IPS-18c (cell line): ENCODE data around the gene KRTAP1-3.
"Not testable (repeated sequence)": the region's sequence is repeated elsewhere in the genome, so short reads cannot be mapped to it uniquely, and the experiment has no call there.

Experiments
- H3K4me3 ChIP-seq: 2 replicates; pipeline ENCODE4 v1.7.0; 2013; ENCODE audit warnings: low read depth, mild to moderate bottlenecking, low read length, moderate library complexity; ENCODE audit not compliant: insufficient read depth
- H3K9me3 ChIP-seq: one replicate; pipeline ENCODE4 v1.6.1; 2013; ENCODE audit warnings: mild to moderate bottlenecking, low read length, moderate library complexity; ENCODE audit not compliant: control insufficient read depth, insufficient read depth

KRTAP1-3 gene

DNA sequence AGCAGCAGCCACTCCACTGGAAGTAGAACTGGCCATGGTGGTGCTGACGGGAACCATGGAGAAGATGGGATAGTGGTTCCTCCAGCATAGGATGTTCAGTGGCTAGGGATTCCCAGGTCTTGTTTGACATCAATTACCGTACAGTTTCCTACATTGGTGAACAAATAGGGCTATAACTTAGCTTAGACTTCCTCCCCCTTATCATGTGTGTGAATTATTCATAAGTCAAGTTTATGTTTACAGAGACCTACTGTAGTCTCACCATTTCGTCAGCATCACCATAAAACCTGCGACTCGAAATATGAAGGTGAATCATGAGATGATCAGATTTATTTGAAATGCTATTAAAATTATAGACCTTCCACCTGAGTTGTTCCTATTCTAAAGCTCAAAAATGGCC, 24.1 kb upstream of the KRTAP1-3 start:
- Histone ChIP-seq H3K9me3 (no peaks in the 10 kb centered on the region), H3K4me3 (no peak overlapping the region)

DNA sequence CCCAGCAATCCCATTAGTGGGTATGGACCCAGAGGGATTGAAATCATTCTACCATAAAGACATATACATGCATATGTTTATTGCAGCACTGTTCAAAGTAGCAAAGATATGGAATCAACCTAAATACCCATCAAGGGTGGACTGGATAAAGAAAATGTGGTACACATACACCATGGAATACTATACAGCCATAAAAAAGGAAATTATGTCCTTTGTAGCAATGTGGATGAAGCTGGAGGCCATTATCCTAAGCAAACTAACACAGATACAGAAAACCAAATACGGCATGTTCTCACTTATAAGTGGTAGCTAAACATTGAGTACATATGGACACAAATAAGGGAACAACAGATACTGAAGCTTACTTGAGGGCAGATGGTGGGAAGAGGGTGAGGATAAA, 22.9 kb upstream of the KRTAP1-3 start:
- no peaks in the 10 kb centered on the region for H3K9me3 ChIP-seq
- no peak overlapping the region for H3K4me3 ChIP-seq

DNA sequence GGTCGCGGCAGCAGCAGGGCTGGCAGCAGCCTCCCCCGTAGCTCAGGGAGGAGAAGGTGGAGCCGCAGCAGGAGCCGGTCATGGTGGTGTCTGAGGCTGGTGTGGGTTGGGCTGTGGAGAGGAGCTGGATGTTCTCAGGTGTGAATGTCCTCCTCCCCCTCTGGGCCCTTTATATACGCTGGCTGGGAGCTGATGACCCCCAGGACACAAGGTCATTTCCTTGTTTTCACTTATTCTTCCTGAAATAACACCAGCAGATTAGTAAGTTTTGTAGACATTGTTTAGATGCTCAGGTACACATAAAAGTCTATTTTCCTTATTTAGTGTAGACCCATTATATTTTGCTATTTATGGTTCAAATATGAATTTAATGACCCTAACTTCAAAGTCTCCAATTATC, 20.5 kb upstream of the KRTAP1-3 start, which contains the start of gene KRTAP2-2:
KRTAP2-2 (minus strand) TSS at position 101 of the 400 bp plus-strand sequence; CDS start at position 82, 19 bp downstream.
- not testable (repeated sequence) for H3K4me3 ChIP-seq, H3K9me3 ChIP-seq

DNA sequence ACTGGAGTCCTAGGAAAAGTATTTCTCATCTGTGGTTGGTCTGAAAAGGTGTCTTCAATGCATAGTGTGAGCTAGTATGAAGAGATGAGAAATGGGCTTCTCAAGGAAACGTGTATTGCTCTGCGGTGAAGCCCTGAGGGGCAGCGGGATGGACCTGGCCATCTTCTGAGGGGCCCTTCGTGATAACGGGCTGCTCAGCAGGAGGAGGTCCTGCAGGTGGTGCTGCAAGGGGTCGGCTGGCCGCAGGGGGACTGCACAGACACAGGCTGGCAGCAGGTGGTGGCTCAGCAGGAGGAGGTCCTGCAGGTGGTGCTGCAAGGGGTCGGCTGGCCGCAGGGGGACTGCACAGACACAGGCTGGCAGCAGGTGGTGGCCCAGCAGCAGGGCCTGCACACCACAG, 19.9 kb upstream of the KRTAP1-3 start:
- H3K4me3 ChIP-seq, H3K9me3 ChIP-seq: not testable (repeated sequence)

DNA sequence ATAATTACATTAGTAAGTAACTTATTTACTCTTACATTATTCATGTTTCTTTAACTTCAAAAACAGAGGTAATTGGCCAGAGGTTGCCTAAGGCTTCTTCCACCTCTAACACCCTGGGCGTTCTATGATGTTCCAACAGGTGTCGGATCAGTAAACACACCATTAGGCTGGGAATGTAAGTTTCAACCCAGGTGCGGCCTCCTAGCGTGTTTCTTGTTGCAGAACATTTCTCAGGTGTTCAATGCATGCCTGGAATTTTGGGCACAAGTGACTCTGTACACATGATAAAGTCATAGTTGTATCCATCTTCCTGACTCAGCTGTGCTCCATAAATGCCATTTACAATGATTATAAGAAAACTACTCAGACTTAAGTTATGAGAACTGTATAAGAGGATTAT, 19.4 kb upstream of the KRTAP1-3 start:
- Histone ChIP-seq H3K9me3 (no peaks in the 10 kb centered on the region), H3K4me3 (no peak overlapping the region)

DNA sequence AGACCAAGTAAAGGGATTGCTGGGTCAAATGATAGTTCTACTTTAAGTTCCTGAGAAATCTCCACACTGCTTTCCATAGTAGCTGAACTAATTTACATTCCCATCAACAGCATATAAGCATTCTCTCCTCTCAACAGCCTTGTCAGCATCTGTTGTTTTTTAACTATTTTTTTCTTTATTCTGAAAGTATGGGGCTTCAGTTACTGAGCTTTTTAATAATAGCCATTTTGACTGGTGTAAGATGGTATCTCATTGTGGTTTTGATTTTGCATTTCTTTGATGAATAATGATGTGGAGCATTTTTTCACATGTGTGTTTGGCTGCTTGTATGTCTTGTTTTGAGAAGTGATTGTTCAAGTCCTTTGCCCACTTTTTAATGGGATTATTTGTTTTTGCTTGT, 17.9 kb upstream of the KRTAP1-3 start:
- H3K9me3 ChIP-seq, result no peaks in the 10 kb centered on the region
- H3K4me3 ChIP-seq, result no peak overlapping the region

DNA sequence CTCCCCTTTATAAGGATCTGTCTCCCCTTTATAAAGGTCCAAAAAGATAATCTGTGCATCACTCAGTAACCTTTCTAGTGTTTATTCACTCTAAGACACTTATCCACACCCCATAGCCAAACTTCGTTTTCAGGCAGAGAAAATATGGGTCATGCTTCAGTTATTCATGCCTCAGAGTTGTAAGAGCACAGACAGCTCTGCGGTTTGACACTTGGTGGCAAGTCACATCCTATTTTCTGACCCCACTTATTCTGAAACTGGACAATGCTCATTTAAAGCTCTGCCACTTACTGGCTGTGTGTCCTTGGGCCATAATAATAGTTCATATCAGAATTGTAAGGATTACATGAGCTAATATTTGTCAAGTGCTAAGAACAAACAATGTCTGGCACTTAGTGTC, 14.4 kb upstream of the KRTAP1-3 start:
- H3K9me3 ChIP-seq, result no peaks in the 10 kb centered on the region
- H3K4me3 ChIP-seq, result no peak overlapping the region

DNA sequence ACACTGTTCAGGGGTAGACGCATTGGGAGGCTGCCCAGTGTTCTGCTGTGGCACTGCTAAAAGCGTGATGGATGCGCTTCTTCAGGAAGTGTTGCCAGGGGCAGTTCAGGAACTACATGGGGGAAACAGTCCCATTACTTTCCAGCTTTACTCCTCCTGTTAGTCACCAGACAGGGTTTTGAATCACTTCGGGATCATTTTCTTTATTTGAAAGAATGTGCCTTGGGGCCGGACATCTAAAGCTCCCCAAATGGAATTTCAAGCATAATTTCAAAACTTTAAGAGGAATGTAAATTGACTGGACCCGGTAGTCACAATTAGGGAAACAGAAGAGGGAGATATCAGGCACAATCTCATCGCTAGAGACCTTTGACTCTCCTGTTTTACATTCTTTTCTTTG, 13.8 kb upstream of the KRTAP1-3 start:
- H3K9me3 ChIP-seq, result no peaks in the 10 kb centered on the region
- H3K4me3 ChIP-seq, result no peak overlapping the region

DNA sequence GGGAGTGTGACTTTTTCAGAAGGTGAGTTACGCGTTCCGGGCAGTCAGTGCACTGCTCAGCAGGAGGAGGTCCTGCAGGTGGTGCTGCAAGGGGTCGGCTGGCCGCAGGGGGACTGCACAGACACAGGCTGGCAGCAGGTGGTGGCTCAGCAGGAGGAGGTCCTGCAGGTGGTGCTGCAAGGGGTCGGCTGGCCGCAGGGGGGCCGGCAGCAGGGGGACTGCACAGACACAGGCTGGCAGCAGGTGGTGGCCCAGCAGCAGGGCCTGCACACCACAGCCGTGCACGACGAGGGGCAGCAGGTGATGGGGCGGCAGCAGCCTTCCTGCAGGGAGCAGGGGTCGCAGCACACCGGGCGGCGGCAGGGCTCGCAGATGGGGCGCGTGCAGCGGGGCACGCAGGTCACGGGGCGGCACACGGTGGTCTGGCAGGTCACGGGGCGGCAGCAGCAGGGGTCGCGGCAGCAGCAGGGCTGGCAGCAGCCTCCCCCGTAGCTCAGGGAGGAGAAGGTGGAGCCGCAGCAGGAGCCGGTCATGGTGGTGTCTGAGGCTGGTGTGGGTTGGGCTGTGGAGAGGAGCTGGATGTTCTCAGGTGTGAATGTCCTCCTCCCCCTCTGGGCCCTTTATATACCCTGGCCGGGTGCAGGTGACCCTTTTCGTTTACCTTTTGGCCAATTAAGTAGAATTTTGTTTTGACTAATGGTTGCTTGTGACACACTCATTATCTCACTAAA, 12.2 kb upstream of the KRTAP1-3 start, which contains the start of gene KRTAP2-1:
KRTAP2-1 (minus strand) TSS at position 582 of the 731 bp plus-strand sequence; CDS start at position 533, 49 bp downstream.
- H3K4me3 ChIP-seq, H3K9me3 ChIP-seq: not testable (repeated sequence)

DNA sequence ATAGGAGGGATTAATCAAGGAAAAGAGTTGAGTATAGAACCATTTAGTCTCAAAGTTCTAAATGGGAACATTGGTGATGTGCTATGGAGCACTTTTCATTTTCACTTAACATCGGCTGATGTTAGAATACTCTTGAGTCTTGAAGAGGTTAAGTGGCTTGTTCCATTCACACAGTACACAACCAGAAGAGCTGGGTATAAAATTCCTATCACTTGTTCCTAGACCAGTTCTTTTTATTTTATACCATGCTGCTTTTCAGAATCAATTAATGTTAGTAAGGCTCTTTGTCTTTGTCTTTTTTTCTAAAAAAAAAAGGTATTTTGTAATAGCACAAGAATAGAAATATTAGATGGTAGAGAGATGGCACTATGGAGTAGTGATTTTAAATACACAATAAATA, 8.3 kb upstream of the KRTAP1-3 start:
- no peak overlapping the region for H3K4me3 ChIP-seq

DNA sequence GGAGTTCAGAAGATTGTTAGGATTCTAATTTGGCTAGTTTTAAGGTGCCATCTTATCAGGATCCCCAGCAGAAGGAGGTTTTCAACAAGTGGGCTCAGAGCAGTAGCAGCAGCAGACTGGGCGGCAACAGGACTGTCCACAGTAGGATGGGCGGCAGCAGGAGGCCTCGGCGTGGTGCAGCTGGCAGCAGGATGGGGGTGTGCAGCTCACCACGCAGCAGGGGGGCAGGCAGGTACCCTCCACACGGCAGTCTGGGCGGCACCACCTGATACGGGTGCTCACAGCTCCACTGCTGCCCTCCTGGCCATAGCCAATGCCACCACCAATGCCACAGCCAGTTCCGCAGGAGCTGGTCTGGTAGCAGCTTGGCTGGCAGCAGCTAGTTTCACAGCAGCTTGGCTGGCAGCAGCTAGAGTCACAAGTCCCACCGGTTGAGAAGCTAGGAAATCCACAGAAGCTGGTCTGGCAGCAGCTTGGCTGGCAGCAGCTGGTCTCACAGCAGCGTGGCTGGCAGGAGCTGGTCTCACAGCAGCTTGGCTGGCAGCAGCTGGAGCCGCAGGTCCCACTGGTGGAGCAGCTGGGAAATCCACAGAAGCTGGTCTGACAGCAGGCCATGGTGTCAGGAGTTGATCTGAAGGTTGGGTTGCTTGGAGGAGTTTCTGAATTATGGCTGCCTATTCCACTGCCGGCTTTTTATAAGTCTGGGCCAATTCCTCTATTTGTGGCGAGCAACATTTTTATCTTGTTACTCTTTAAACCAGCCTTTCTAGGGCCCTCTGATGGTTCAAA, 6.3 kb upstream of the KRTAP1-3 start, which contains the start of gene KRTAP1-1:
KRTAP1-1 (minus strand) TSS at position 668 of the 789 bp plus-strand sequence; CDS start at position 615, 53 bp downstream.
- H3K9me3 ChIP-seq, H3K4me3 ChIP-seq: not testable (repeated sequence)

More for the DNA sequence above, 8.3 kb upstream of the KRTAP1-3 start:
- H3K9me3 ChIP-seq, result no peaks in the 10 kb centered on the region

DNA sequence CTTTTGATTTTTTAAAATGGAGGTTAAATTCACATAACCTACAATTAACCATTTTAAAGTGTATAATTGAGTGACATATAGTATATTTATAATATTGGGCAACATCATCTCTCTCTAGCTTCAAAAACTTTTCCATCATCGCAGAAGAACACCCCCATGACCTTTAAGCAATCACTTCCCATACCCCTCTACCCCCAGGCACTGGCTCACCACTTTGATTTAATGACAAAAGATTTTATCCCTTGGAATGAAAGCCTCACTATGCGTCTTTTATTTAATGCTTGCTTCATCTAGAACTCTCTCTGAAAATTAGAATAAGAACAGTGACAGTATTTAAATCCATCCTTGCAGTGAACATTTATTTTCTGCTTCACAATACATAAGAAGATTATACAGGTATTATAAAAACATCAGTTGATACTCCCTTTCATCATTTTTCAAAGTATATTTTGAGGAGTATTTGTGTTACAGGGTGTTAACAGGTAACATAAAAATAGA, 3.2 kb upstream of the KRTAP1-3 start:
- Histone ChIP-seq H3K4me3 (no peak overlapping the region), H3K9me3 (no peaks in the 10 kb centered on the region)

DNA sequence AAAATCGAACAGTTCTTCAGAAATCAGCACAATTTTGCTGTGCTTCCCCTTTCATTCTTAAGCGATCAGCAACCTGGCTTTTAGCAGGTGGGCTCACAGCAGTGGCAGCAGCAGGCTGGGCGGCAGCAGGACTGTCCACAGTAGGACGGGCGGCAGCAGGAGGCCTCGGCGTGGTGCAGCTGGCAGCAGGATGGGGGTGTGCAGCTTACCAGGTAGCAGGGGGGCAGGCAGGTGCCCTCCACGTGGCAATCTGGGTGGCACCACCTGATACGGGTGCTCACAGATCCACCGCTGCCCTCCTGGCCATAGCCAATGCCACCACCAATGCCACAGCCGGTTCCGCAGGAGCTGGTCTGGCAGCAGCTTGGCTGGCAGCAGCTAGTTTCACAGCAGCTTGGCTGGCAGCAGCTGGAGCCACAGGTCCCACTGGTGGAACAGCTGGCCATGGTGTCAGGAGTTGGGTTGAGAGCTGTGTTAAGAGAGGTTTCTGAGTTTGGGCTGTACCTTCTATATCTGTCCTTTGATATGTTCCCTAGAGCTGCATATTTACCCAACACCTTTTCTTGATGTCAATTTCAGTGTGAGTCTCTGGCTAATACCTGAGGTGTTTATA, 4.9 kb downstream of the KRTAP1-3 start, which contains the start of gene KRTAP1-4:
KRTAP1-4 (minus strand) TSS at position 563 of the 613 bp plus-strand sequence; CDS start at position 446, 117 bp downstream.
- Histone ChIP-seq H3K9me3 (no peaks in the 10 kb centered on the region), H3K4me3 (no peak within 1 kb of the TSS)

DNA sequence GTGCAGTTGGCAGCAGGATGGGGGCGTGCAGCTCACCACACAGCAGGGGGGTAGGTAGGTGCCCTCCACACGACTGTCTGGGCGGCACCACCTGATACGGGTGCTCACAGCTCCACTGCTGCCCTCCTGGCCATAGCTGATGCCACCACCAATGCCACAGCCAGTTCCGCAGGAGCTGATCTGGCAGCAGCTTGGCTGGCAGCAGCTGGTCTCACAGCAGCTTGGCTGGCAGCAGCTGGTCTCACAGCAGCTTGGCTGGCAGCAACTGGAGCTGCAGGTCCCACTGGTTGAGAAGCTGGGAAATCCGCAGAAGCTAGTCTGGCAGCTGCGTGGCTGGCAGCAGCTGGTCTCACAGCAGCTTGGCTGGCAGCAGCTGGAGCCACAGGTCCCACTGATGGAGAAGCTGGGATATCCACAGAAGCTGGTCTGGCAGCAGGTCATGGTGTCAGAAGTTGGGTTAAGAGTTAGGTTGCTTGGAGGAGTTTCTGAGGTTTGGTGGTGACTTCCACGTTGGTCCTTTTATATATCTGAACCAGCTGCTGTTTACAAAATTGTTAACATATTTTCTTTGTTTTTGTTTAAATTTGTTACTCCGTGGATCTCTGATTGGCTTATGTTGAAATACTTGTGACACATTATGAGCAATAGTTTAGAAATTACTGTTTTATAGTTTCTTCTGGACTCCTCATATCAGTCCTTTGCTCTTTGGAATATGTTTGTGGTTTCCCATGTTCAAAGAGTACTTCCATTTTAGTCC, 7.8 kb downstream of the KRTAP1-3 start, which contains the start of gene KRTAP1-5:
KRTAP1-5 (minus strand) TSS at position 494 of the 757 bp plus-strand sequence; CDS start at position 441, 53 bp downstream.
- no peak within 1 kb of the TSS for H3K4me3 ChIP-seq
- H3K9me3 ChIP-seq, result no peaks in the 10 kb centered on the region

DNA sequence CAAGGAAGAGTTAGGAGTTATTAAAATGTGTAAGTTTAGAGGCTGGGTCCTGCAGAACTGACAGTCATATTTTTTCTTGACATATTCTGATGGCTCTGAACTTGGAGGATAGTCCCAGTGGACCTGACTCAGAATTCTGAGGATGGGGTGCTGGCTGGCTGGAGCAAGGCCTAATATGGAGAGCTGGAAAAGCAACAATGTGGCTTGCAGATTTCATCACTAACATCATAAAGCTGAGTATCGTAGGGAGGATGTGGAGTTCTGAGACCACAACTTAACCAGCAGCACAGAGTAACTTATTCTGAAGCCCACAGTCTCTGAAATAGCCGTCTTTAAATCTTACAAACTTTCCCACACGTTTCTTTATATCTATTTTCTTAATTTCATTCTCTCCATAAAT, 10.0 kb downstream of the KRTAP1-3 start:
- no peaks in the 10 kb centered on the region for H3K9me3 ChIP-seq
- no peak overlapping the region for H3K4me3 ChIP-seq

DNA sequence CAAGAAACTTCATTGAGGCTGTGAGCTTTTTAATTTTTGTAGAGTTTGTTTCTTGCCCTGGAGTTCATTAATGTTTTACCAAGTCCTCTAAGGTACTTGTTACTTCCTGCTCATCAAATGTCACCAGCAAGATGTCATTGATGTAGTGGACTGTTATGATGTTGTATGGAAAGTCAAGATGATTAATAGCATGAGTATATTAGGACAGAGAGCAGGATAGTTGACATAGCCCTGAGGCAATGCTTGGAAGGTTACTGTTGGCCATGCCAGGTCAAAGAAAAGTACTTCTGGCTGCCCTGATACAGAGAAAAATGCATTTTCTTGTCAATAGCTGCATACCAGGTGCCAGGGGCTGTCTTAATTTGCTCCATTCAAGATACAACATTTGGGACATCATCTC, 14.3 kb downstream of the KRTAP1-3 start:
- Histone ChIP-seq H3K9me3 (no peaks in the 10 kb centered on the region), H3K4me3 (no peak overlapping the region)

DNA sequence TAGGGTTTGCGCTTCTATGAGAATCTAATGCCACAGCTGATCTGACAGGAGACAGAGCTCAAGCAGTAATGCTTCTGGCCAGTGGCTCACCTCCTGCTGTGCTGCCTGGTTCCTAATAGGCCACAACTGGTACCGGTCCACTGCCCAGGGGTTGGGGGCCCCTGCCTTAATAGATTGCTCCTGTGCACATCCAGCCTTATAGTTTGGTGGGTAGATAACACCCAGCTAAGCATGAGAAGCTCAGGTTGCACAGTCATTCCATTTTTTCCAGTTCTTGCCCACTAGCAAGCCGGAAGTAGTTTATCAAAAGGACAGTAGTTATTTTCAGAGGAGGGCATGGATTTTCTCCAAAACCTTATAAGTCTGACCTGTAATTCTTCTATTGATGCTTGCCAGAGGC, 15.3 kb downstream of the KRTAP1-3 start:
- H3K4me3 ChIP-seq, result no peak overlapping the region
- H3K9me3 ChIP-seq, result no peaks in the 10 kb centered on the region
